CD4-positive, alpha-beta T cell treated with Interleukin-4 for 1 hour (primary cell): ENCODE data around the gene ZNF408.
A peak's percentile ranks its signal among the peaks of the same experiment; 100 is the strongest.

Source experiments
- DNase-seq, 2 donors: peaks; one replicate each; pipeline ENCODE4 v3.0.0-alpha.2; 2020 to 2022

ZNF408 gene

DNA sequence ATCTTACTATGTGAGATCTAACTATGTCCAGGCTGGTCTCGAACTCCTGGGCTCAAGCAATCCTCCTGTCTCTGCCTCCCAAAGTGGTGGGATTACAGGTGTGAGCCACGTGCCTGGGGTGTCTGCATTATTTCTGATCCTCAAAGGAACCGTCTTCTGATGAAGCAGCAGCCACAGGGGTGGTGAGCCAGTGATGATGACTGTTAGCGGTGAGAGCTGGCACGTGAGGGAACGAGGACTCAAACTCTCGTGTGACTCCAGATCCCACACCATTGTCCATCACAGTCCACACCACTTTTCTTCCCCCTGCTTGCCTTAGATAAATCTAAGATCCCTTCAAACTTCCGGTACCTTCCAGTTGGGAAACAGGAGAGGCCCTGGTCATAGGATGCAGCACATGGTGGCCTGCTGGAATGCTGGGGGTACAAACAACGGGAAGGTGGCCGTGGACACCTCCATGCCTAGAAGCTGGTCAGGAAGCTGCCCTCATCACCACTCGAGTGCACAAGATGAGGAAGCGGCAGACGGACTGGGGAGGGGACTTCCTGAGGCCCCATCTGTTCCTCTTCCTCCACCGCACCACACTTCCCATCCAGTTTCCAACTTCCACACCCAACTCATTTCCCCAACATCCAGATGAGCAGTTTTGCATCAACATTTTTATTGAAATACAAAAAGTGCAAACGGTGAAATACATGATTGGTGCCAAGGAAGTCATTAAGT, 24.2 kb upstream of the ZNF408 start:
- peak in 1 of 2 donors; percentile 45 for DNase-seq

DNA sequence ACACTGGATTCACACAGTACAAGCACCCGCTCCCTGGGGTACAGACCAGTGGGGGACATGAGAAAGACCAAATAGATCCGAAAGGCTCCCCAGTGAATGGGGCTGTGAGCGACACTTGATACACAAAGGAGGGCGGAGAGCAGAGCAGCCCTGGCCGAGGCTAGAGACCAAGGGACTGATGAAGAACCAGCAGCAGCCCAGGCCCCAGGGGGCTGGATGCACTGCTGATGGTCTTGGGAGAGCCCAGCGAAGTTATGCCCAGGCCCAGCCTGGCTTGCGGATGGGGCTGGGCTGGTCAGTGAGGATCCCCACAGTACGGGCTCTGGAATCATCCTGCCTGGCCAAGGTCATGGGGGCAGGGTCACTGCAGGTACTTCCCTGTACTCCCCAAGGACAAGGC, 23.7 kb upstream of the ZNF408 start:
- DNase-seq: no peak

DNA sequence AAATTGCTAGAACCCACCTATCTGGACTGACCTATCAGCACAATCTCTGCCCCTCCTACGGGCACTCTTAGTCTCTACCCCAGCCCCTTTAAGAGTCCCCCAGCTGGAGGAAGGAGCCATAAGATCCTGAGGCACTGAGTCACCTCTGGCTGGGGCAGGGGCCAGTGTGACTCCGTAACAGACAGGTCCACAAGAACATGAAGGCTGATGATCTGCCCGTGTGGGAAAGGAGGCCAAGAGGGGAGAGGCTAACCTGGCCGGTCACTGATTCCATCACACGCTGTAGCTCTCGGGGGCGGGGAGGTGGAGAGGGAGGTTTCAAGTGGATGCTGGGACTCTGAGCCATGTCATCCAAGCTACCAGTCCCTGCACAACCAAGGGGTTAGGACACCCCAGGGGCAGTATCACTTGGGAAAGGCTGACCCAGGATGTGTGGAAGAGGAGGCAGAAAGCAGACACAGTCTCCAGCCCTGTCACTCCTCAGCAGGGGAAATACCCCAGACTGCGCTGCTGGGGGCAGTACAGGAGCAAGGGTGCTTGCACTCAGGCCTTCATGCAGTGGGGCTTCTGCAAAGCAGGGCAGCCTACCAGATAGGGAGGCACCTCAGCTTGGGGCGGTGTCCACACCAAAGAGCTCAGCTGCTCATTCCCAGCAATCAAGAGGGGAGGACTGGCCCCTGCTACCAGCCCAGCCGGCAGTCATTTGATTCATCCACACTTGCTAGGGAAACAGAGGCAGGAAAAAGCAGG, 22.7 kb upstream of the ZNF408 start:
- no peak for DNase-seq

DNA sequence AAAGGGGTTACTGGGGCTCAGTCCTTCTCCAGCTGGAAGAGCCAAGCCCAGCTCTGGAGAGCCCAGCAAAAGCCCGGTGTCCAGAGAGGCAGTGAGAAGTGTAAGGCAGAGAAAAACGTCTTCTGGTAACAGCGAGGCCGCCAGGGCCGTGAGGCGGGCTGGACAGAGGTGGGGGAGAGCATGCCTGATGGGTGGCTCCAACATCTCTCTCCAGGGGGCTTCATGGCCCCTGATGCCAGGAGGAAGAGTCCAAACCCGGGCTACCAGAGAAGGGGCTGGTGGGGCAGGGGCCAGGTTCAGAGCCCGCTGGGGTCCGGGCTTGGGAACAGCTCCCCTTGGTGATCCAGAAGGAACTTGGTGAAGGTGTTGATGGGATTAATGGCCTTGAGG, 22.1 kb upstream of the ZNF408 start:
- DNase-seq: no peak

DNA sequence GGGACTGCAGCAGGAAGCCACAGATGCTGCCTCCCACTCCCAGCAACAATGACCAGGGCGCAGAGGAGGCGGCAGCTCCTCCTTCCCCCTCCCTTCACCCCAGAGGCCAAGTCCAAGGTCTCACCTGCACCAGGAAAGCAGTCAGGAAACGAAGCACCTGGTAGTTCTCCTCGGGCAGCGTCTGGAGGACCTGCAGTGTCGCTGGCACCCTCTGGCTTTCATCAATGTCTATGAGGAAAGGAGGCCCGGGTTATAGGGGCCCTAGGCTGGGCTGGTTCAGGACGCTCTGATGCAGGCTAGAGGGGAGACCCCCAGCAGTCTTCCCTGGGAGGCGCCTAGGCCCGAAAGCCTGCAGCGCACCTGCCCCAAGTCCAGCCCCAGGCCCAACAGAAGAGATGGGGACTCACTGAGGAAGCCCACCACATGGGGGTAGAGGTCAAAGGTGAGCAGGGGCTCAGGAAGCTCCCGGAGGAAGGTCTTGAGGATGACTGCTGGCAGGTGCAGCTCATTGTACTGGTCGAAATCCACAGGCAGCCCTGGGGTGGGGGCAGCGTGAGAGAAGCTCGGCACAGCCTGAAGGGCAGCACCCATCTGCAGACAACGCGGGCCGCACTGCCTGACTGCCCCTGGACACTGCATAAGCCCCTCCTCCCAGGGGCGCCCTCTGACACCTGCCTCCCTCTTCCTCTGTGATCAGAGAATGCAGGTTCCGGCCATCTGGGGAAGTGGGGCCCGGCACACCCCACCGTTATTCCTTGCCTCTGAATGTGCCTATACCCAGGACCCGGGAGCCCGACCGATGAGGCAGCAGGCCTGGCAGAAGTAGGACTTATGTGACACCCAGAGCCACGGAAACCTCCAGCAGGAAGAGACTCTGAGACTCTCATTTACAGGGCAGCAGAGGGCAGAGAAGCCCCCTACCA, 21.3 kb upstream of the ZNF408 start:
- no peak for DNase-seq

DNA sequence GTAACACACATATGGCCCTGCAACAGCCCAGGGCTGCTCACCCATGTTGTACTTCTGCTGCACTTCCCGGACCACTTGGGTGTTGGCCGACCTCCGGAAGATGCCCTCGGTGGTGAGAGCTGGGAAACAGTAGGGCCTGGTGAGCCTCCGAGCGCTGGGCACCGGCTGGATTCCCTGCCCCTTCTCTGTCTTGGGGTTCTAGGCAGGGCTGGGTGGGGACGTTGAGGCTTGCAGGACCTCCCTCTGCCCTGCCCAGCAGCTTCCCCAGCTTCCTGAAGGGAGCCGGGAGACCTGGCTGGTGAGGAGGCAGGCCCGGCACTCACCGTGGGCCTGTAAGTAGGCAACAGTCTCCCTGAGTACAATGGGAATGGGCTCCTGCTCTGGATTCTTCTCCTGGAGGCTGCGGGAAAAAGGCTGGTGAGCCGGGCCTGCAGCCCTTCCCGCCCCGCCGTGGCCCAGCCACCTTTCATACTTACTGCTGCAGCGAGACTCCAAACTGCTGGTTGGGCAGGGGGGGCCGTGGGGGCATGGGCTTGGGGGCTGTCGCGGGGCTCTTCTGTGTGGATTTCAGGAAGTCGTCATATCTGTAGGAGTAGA, 20.6 kb upstream of the ZNF408 start:
- no peak for DNase-seq

DNA sequence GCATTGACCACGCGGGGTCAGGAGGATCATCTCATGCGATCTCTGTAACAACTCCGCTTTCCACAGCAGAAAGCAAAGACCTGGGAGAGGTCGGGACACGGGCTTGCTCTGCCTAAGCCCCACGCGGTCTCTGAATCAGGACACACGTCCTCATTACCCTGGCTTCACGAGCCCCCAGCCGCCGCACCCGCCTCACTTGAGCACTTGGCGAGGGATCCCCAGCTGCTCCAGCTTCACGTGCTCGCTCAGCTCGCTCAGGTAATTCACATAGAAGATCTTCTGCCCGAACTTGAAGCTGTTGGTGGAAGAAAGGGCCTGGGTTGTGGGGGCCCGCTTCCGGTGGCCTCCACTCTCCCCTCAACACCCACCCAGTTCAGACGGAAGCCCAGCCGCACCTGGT, 20.0 kb upstream of the ZNF408 start:
- no peak for DNase-seq

DNA sequence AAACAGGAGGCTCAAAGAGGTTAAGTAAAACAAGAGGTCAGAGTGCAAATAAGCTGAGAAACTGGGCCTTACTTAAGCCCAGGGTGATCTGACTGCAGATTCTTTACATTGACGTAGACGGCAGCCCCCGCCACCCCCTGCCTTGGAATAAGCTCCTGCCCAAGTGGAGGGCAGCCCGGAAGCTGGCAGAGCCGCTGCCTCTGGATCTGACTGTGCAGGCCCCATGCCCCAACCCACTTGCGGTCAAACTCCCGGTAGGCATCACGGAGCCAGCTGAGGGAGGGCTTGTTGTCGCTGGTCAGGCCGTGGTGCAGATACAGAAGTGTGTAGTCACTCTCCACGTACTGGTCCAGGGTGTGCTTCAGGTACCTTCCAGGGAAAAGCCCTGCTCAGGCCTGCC, 19.0 kb upstream of the ZNF408 start:
- DNase-seq: no peak

DNA sequence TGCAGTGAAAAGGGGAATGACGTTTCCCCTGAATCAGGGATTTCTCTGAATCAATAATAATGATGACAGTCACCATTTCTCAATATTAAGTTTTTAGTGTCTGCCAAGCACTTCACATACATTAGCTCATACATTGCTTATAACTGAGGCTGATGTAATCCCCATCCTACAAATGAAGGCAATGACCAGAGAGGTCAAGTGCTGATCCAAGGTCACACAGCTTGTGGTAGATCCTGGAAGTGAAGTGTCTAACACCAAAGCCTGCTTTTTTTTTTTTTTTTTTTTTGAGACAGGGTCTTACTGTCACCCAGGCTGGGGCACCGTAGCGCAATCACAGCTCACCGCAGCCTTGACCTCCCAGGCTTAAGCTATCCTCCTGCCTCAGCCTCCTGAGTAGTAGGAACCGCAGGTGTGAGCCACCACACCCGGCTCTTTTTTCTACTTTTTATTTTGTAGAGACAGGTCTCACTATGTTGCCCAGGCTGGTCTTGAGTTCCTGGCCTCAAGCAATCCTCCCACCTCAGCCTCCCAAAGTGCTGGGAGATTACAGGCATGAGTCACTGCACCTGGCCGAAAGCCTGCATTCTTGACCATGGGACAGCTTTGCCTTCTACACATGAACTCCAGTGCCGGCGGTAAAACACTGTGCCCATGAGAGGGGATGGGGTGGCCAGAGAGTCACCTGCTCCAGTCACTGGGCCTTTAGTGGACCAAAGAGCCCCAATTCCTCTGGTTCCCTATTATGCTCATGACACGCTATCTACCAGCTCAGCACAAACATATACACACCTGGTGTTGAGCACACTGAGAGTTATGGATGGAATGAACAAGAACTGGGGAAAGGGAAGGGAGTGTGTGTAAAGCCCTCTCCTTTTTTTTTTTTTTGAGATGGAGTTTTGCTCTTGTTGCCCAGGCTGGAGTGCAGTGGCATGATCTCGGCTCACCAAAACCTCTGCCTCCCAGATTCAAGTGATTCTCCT, 17.8 kb upstream of the ZNF408 start:
- no peak for DNase-seq

DNA sequence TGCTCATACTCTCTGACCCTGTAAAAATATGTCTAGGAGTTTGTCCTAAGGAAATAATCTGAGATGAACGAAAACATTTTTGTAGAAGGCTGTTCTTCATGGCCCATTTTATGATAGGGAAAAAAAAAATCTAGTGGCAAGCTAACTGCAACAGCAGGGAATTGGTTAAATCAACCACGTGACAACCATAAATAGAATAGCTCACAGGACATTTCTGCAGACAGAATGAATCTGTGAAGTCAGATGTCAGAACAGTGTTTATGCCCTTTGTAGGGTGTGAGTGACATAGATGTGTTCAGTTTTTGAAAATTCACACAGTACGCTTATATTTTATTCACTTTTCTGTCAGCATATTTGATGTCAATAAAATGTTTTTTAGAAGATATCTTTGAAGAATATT, 16.5 kb upstream of the ZNF408 start:
- no peak for DNase-seq

DNA sequence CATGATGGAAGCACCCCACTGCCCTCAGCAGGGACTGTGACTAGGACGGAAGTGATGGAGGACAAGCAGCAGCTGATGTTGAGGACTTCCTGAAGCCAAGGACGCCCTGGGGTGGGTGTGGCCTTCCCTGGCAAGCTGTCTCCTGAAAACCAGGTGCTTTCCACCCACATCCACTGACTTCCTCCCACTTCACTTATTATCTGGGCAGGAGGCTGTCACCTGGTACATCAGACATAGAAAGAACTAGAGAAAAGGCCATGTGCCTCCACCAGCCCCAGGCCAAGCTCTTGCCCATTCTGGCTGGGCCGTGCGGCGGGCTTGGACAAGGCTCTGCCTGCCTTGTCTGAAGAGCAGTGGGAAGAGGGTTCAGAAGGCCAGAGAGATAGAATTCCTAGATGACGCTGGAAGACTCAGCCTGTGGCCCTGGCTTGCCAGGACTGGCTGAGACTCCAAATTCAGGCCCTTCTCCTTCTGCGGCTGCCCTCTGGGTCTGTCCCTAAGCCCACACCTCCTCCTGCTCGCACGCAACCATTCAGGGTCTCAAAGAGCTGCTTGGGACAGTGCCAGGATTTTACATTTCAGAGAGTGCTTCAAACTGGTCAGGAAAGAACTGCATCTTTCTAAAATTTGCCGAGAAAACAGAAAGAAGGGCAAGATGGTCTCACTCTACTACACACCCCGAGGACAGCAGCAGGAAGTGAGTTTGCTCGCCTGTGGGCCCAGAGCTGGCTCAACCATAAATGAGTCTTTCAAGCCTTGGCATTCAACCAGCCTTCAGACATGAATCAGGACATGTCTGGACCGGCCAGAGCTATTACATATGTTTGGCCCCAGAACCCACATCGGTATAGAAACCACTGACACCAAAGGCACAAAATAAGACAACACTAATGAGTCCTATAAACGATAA, 13.7 kb upstream of the ZNF408 start:
- DNase-seq: no peak

DNA sequence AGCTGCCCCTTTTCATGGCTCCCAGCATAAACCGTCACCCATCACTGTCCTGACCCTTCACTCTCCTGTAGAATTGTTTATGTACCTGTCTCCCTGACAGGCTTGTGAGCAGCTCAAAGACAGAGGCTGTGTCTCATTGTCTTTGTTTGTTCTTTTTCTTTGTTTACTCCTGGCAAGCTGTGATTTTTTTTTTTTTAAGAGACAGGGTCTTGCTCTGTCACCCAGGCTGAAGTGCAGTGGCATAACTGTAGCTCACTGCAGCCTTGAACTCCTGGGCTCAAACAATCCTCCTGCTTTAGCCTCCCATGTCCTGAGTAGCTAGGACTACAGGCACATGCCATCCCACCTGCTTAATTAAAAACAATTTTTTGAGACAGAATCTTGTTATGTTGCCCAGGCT, 10.1 kb upstream of the ZNF408 start:
- no peak for DNase-seq

DNA sequence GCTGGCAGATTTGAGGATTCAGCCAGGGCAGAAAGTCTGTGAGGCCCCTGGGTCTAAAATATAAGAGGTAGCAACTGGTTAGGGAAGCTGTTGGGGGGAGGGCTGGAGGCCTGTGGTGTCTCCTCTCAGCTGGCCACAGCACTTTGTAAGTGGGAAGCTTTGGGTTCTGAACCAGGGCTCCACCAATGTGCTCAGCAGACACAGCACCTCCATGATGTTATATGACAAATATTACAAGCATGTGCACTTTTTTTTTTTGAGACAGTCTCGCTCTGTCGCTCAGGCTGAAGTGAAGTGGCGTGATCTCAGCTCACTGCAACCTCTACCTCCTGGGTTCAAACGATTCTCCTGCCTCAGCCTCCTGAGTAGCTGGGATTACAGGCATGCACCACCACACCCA, 8.4 kb upstream of the ZNF408 start:
- DNase-seq: no peak

DNA sequence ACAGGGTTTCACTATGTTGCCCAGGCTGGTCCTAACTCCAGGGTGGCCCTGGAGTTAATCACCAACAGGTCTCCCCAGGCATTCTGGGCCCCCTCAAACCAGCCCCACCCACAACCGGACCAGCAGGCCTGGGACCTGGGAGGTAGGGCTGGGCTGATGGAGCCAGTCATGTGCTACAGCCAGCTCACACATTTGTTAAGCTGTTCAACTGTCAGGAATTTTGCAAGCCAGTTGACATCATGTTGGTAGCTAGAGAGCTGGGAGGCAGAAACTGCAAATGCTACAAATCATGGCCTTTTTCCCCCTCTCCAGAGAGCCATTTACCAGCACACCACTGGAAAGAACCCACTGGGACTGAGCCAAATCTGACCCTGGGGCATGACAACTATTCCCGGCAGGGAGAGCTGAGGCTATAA, 7.2 kb upstream of the ZNF408 start:
- no peak for DNase-seq

DNA sequence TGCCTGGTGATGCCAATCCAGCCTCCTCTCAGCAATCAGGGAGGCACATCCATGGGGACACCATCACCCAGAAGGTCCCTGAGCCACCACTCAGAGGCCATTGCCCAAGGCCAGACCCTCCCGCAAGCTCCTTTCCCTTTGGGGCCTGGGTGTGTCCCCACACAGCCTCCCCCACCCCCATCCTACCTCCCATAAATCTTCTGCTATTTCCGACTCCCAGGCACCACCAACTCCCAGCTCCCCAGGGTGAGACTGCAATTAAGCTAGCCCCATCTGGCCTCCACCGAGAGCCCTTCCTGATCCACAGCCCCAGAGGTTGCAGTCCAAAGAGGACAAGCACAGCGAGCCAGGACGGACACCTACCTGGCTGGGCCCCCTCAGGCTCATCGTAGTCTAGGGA, 6.8 kb upstream of the ZNF408 start:
- DNase-seq: no peak

DNA sequence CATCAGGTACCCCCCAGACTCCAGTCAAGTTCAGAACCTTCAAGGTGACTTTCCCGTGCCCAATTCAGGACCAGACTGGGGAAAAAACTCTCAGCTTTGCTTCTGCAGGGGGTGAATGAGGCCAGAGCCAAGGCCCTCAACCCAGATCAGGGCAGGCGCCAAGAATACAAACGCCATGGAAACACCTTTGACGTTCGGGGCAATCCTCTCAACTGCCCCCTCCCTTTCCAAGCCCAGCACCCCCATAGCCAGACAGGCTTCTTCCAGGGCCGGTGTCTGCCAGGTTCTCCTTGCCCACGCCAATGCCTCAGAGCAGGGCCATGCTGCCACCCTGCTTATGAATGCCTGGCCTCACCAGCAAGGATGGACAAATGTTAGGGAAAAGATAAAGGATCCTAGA, 6.2 kb upstream of the ZNF408 start:
- DNase-seq: no peak

DNA sequence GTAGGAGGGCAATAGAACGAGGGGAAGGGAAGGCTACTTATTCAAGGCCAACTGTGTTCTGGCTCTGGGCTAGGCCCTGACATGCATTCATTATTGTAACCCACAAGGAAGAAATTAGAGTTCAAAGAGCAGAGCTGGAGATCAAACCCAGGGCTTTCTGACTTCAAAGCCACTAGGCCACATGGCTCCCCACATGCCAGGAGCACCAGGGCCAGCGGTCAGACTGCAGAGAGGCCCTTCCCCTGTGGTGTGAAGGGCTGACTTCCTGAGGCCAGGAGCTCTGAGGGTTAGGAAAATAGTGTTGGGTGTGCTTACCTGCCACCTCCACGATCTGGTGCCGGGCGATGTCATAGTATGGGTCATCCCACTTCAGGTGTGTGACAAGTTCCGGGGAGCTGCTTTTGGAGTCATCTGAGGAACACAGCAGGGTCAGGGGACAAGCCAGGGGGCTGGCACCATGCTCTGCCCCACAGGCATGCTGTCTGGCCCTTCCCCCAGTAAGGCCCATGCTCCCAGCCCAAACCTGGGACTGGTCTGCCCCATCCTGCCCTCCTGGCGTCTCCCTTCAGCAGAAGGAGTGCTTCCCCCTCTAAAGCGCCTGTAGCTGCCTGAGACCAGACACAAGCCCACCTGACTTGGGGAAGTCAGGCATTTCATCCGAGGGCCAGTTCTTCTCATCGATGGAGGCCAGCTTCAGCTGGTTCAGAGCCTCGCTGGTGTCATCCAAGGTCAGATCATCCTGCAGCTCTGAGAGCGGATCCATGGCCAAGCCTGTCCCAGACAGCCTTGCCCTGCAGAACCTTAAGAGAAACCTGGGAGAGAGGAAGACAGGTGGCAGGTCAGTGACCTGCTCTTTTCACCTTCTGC, 5.3 kb upstream of the ZNF408 start:
- no peak for DNase-seq

DNA sequence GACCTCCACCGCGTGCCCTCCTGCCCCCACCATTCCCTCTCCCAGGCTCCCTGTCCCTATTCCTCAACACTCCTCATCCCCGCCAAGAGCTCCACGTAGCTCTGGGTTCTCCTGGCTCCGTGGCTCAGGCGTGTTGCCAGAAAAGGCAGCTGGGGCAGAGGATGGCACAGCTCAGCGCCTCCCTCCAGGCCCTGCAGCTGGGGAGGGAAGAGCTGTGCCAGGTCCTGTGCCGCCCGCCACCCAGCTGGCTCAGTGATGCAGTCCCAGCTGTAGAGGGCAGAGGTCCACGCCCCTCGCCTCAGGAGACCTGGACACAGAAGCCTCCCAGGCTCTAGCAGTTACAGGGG, 4.6 kb upstream of the ZNF408 start:
- DNase-seq: no peak

DNA sequence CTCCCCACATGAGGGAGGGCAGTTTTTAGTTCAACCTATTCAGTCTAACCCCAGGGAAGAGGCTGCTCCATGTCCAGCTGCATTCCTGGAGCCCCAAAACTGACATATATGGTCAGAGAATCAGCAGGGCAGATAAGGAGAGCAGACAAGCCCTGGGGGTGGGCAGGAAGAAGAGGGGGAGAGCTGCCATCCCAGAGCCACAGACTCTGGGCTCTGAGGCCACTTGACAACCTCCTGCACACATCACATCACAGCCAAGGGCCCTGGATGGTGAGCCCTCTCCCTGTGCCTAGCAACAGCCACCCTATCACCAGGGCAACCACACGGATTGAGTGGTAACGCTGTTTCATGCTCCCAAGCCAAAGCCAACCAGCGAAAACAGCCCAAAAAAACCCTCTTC, 3.5 kb upstream of the ZNF408 start:
- DNase-seq: no peak

DNA sequence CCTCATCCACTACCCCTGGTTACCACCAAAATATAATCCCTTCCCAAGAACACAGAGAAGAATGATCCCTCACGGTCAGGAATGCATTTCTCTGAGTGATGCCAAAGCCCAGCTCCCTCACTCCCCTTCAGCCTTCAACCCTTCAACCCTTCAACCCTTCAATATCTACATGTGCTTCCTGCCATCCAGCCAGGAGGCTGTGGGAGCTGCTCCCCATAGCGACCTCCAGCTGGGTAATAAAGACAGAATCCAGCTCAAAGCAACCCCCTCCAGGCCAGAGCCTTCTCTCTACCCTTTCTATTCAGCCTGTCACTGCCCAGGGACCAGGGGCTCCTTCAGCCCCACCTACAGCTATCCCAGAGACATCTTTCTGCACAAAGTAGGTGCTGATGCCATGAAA, 3.1 kb upstream of the ZNF408 start:
- DNase-seq: no peak
